GM06990 (cell line): ENCODE measurements around the gene MDFIC.

ENCODE experiments used
- DNase-seq: peaks from one replicate; pipeline ENCODE4 v3.0.0-alpha.2; 2011; ENCODE audit not compliant: insufficient read length; ENCODE audit errors: extremely low read depth
- H3K27me3 ChIP-seq: replicated peaks from 2 replicates; pipeline ENCODE4 v1.6.0; 2011; ENCODE audit warnings: low read length; ENCODE audit not compliant: control insufficient read depth, insufficient read depth
- H3K36me3 ChIP-seq: 2 replicates; pipeline ENCODE4 v1.5.1; 2011; ENCODE audit warnings: low read length; ENCODE audit not compliant: control insufficient read depth, insufficient read depth
- H3K4me3 ChIP-seq: replicated peaks from 2 replicates; pipeline ENCODE4 v1.5.1; 2011; ENCODE audit warnings: low read depth, mild to moderate bottlenecking, control low read depth, low read length
- CTCF ChIP-seq: IDR thresholded peaks from 2 replicates; pipeline ENCODE4 v1.5.1; 2011; ENCODE audit warnings: low read length, control low read depth, mild to moderate bottlenecking, inconsistent platforms; ENCODE audit not compliant: insufficient read depth, poor library complexity, severe bottlenecking

The MDFIC gene

GRCh38 chr7:115008465-115009114 is 86.7 kb downstream of the MDFIC start:
- no peak overlapping the region for H3K4me3 ChIP-seq
- DNase-seq: peak; percentile 11
- no peak for TF ChIP-seq CTCF
- H3K36me3 ChIP-seq: peaks cover 4% of the 10 kb centered on the region
- no peaks in the 10 kb centered on the region for H3K27me3 ChIP-seq

GRCh38 chr7:115009139-115009538 is 87.2 kb downstream of the MDFIC start:
- TF ChIP-seq CTCF: no peak
- H3K4me3 ChIP-seq: no peak overlapping the region
- H3K27me3 ChIP-seq: no peaks in the 10 kb centered on the region
- H3K36me3 ChIP-seq: peaks cover 4% of the 10 kb centered on the region
- peak; percentile 15 for DNase-seq

- DNase-seq: no peak
- peaks cover 4% of the 10 kb centered on the region for H3K36me3 ChIP-seq
- H3K4me3 ChIP-seq: no peak overlapping the region
- H3K27me3 ChIP-seq: no peaks in the 10 kb centered on the region
- TF ChIP-seq CTCF: no peak
Measured at GRCh38 chr7:115009736-115010440, 88.0 kb downstream of the MDFIC start.

- DNase-seq: no peak
- Histone ChIP-seq H3K27me3 (no peaks in the 10 kb centered on the region), H3K36me3 (peaks cover 5% of the 10 kb centered on the region), H3K4me3 (no peak overlapping the region)
- no peak for TF ChIP-seq CTCF
Measured at GRCh38 chr7:115010441-115010820, 88.5 kb downstream of the MDFIC start.

GRCh38 chr7:115013886-115014285 is 92.0 kb downstream of the MDFIC start:
- Histone ChIP-seq H3K27me3 (no peaks in the 10 kb centered on the region), H3K36me3 (peaks cover 5% of the 10 kb centered on the region), H3K4me3 (no peak overlapping the region)
- TF ChIP-seq CTCF: no peak
- DNase-seq: no peak
